Fibroblast of lung (primary cell): ENCODE measurements around the gene TNNT3. TPM values are rescaled to one million over a fixed set of nuclear protein-coding genes. Genes with fewer than 3 reads are reported as not detected.

Experiments
- DNase-seq, 2 donors: peaks; one replicate each; pipeline versions ENCODE4 v3.0.0 to v3.0.0-alpha.2; 2010; ENCODE audit warnings: low read depth in 2 of 2
- H2AFZ ChIP-seq: 2 replicates; pipeline ENCODE4 v1.5.1; 2012; ENCODE audit warnings: low read length, control low read depth, inconsistent platforms
- H3K27ac ChIP-seq: 2 replicates; pipeline ENCODE4 v1.5.1; 2011; ENCODE audit warnings: low read length, control low read depth; ENCODE audit not compliant: insufficient read depth
- H3K27me3 ChIP-seq: 2 replicates; pipeline ENCODE4 v1.5.1; 2011; ENCODE audit warnings: mild to moderate bottlenecking, low read length; ENCODE audit not compliant: control insufficient read depth, insufficient read depth
- H3K36me3 ChIP-seq: 2 replicates; pipeline ENCODE4 v1.5.1; 2011; ENCODE audit warnings: low read length; ENCODE audit not compliant: control insufficient read depth, insufficient read depth
- H3K4me1 ChIP-seq: 2 replicates; pipeline ENCODE4 v1.5.1; 2011; ENCODE audit warnings: low read length; ENCODE audit not compliant: control insufficient read depth, insufficient read depth; ENCODE audit errors: extremely low read depth
- H3K4me2 ChIP-seq: 2 replicates; pipeline ENCODE4 v1.5.1; 2011; ENCODE audit warnings: low read length, control low read depth; ENCODE audit not compliant: insufficient read depth; ENCODE audit errors: extremely low read depth
- H3K4me3 ChIP-seq, 4 experiments: fragments of 200-600 bp in 1 of 4; sonication (generic) in 1 of 4; replicated peaks in 1 of 4; 2 replicates each; pipeline ENCODE4 v1.5.1; 2011 to 2016; ENCODE audit warnings: low read length in 4 of 4, low read depth in 3 of 4, mild to moderate bottlenecking in 3 of 4, control low read depth in 2 of 4, inconsistent platforms in 1 of 4, mixed read lengths in 1 of 4; ENCODE audit not compliant: insufficient read depth in 1 of 4; ENCODE audit errors: control extremely low read depth in 1 of 4
- H3K79me2 ChIP-seq: 2 replicates; pipeline ENCODE4 v1.5.1; 2012; ENCODE audit warnings: mild to moderate bottlenecking, low read length, inconsistent platforms; ENCODE audit not compliant: control insufficient read depth, insufficient read depth
- H3K9ac ChIP-seq: 2 replicates; pipeline ENCODE4 v1.5.1; 2011; ENCODE audit warnings: mild to moderate bottlenecking, low read length, control low read depth; ENCODE audit not compliant: insufficient read depth
- H3K9me3 ChIP-seq: 2 replicates; pipeline ENCODE4 v1.5.1; 2012; ENCODE audit warnings: low read depth, low read length; ENCODE audit not compliant: control insufficient read depth, insufficient read depth
- H4K20me1 ChIP-seq: 2 replicates; pipeline ENCODE4 v1.5.1; 2011; ENCODE audit warnings: low read length; ENCODE audit not compliant: control insufficient read depth, insufficient read depth; ENCODE audit errors: extremely low read depth
- EZH2 ChIP-seq: IDR thresholded peaks from 2 replicates; pipeline ENCODE4 v1.5.1; 2012; ENCODE audit warnings: low read length, control low read depth, mild to moderate bottlenecking; ENCODE audit errors: missing control alignments
- polyA plus RNA-seq, 2 donors: library from polyadenylated mRNA; depleted of rRNA in 1 of 2; stranded (reverse) in 1 of 2; unstranded in 1 of 2; fragments of >200 nt; gene quantifications; 2 replicates each; pipeline ENCODE4 v1.2.1, GENCODE V29; 2011 to 2012; ENCODE audit warnings: missing spikeins in 1 of 2
- total RNA-seq: library from RNA; depleted of rRNA; stranded (reverse); fragments of >200 nt; gene quantifications from 2 replicates; pipeline ENCODE4 v1.2.1, GENCODE V29; 2014
- TF ChIP-seq, protein P1 (sequence below), 2 donors: IDR thresholded peaks in 1 of 2; conservative IDR thresholded peaks in 1 of 2; 1 replicate in 1 of 2; 2 replicates in 1 of 2; pipeline ENCODE4 v1.5.1; 2011 to 2012; ENCODE audit warnings: low read length in 2 of 2, control low read depth in 1 of 2, inconsistent platforms in 1 of 2, low read depth in 1 of 2, mild to moderate bottlenecking in 1 of 2

The TNNT3 gene
- total and polyA plus RNA-seq, 2 donors (not counting 1 experiment from before 2014, with no cell fraction given): not detected

DNA sequence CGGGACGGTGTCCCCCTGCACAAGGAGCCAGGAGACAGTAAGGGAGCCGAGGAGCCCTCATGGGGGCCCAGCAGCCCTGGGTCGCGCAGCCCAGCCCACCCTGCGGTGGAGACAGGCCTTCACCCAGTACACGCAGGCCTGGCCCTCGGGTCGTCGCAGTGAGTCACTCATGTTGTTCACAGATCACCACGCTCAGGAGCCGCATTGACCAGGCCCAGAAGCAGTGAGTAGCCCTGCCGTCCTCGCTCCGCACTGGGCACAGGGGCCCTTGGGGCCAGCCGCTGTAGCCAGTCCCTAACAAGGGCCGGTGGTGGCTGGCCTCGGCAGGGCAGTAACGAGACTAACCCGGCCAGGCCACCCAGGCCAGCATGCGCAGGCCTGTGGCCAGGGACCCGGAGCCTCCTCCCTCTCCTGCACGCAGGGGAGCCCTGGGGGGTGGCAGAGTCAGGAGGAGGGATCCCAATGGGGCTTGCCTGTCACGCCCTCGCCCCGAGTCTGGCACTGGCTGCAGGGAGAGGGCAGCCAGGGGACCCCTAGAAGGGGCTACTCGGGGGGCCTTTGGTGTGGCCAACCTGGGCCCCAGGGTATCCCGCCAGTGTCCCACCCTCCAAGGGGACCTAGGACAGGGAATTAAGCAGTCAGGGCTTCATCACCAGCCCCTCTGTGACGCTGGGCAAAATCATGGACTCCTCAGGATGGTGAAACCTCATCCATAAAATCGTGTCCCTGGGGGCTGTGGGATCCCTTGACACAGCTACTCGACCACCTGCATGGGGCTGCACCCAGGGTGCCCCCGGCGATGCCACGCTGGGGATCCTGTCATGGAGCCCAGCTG lies 17.5 kb downstream of the TNNT3 start:
- no peak overlapping the region for H3K4me2 ChIP-seq

DNA sequence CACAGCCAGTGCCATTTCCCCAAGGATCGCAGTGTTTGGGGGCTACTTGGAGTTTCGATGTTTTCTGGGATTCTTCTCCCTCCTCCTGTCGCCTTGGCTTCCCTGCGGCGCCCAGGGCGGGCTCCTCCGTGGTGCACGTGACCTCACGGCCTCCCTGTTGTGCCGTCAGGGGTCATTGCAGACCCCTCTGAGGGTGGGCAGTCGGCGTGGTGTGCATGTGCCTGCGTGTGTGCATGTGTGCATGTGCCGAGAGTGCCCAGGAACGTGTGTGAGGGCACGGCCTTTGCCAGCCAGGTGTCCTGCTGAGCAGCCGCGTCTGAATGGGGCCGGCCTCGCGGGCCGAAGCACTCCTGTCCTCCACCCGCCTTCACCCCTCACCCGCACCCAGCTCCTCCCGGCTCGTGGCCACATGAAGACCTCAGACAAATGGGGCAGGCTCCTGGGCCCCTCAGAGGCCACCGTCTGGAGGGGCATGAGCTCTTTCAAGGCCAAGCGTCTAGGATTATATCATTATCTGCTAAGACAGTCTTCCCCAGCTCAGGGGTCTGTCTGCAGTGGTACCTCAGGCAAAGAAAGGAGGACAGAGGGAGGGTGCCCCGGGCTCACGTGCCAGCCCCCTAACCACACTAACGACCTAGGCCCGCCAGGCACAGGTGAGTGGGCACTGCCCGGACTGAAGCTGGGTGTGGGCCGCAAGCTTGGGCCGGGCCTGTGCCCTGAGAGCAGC lies 18.3 kb downstream of the TNNT3 start:
- Histone ChIP-seq H3K9me3 (no peaks in the 10 kb centered on the region), H4K20me1 (no peaks in the 10 kb centered on the region), H2AFZ (no peak overlapping the region), H3K79me2 (no peaks in the 10 kb centered on the region), H3K36me3 (no peaks in the 10 kb centered on the region), H3K27ac (no peak overlapping the region), H3K9ac (no peak overlapping the region), H3K4me3 (no peak overlapping the region), H3K4me2 (no peak overlapping the region), H3K27me3 (no peaks in the 10 kb centered on the region), H3K4me1 (no peaks in the 10 kb centered on the region)
- no peak for TF ChIP-seq EZH2
- TF ChIP-seq, protein P1, sequence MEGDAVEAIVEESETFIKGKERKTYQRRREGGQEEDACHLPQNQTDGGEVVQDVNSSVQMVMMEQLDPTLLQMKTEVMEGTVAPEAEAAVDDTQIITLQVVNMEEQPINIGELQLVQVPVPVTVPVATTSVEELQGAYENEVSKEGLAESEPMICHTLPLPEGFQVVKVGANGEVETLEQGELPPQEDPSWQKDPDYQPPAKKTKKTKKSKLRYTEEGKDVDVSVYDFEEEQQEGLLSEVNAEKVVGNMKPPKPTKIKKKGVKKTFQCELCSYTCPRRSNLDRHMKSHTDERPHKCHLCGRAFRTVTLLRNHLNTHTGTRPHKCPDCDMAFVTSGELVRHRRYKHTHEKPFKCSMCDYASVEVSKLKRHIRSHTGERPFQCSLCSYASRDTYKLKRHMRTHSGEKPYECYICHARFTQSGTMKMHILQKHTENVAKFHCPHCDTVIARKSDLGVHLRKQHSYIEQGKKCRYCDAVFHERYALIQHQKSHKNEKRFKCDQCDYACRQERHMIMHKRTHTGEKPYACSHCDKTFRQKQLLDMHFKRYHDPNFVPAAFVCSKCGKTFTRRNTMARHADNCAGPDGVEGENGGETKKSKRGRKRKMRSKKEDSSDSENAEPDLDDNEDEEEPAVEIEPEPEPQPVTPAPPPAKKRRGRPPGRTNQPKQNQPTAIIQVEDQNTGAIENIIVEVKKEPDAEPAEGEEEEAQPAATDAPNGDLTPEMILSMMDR (conservative IDR thresholded peaks at IDR 0.05 in 1 of 2, IDR thresholded peaks at IDR 0.05 in 1 of 2; ENCODE audit: low read depth in 1 of 2, low read length in 2 of 2): no peak
- DNase-seq: no peak

More for the DNA sequence above, 17.5 kb downstream of the TNNT3 start:
- no peak overlapping the region for H3K27ac ChIP-seq
- H3K4me1 ChIP-seq: no peaks in the 10 kb centered on the region
- no peaks in the 10 kb centered on the region for H3K36me3 ChIP-seq
- no peaks in the 10 kb centered on the region for H3K27me3 ChIP-seq
- H3K4me3 ChIP-seq: no peak overlapping the region
- H3K9ac ChIP-seq: no peak overlapping the region
- no peaks in the 10 kb centered on the region for H3K79me2 ChIP-seq
- H3K9me3 ChIP-seq: no peaks in the 10 kb centered on the region
- H2AFZ ChIP-seq: no peak overlapping the region
- no peak for DNase-seq
- no peak for TF ChIP-seq EZH2
- TF ChIP-seq, protein P1 (conservative IDR thresholded peaks at IDR 0.05 in 1 of 2, IDR thresholded peaks at IDR 0.05 in 1 of 2; ENCODE audit: low read depth in 1 of 2, low read length in 2 of 2): no peak
- H4K20me1 ChIP-seq: no peaks in the 10 kb centered on the region

DNA sequence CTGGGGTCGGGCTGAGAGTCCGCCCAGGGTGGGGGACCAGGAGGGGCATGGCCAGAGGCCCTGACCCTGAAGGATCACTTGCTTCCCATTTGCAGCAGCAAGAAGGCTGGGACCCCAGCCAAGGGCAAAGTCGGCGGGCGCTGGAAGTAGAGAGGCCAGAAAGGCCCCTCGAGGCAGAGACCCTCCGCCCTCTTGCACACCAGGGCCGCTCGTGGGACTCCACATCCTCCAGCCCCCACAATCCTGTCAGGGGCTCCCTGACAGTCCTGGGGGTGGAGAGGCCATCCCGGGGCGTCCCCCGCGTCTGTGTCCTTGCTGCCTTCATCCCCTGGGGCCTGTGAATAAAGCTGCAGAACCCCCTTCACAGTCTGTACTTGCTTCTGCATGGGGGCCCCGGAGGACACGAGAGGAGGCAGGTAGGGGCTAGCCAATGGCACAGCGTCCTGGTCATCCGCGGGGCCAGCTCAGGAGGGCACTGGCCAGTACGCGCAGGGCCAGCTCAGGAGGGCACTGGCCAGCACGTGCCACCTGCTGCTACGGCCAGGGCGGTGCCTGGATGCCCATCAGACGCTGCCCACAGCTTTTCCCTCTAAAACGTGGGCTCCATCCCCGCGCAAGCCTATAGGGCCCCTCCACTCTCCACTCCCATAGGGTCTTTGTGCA lies 19.0 kb downstream of the TNNT3 start:
- Histone ChIP-seq H3K9ac (no peak overlapping the region), H3K36me3 (no peaks in the 10 kb centered on the region), H3K4me3 (no peak overlapping the region), H3K27me3 (no peaks in the 10 kb centered on the region), H3K4me2 (no peak overlapping the region), H3K4me1 (no peaks in the 10 kb centered on the region), H3K79me2 (no peaks in the 10 kb centered on the region), H2AFZ (no peak overlapping the region), H3K27ac (no peak overlapping the region), H4K20me1 (no peaks in the 10 kb centered on the region), H3K9me3 (no peaks in the 10 kb centered on the region)
- no peak for DNase-seq
- TF ChIP-seq, protein P1 (conservative IDR thresholded peaks at IDR 0.05 in 1 of 2, IDR thresholded peaks at IDR 0.05 in 1 of 2; ENCODE audit: low read depth in 1 of 2, low read length in 2 of 2): no peak
- no peak for TF ChIP-seq EZH2
